ENCODE results near the gene PRICKLE4.

Gene PRICKLE4

GRCh38 chr6:41780551-41781365, at the start of gene PRICKLE4:
Gene PRICKLE4, plus strand, starts transcription at chr6:41780782. Its CDS starts 2,692 bp downstream, at chr6:41783474.
- no peak for DNase-seq (ENCODE audit: low read depth)

- DNase-seq (ENCODE audit: low read depth): no peak
These were observed 49.0 kb upstream of the PRICKLE4 start for GRCh38 chr6:41731561-41732086.

- no peak for DNase-seq (ENCODE audit: low read depth)
These were observed 48.4 kb upstream of the PRICKLE4 start for GRCh38 chr6:41732149-41732548.

GRCh38 chr6:41732591-41733359, 47.8 kb upstream of the PRICKLE4 start:
- DNase-seq (ENCODE audit: low read depth): peak; percentile 32

- no peak for DNase-seq (ENCODE audit: low read depth)
These were observed 47.2 kb upstream of the PRICKLE4 start for GRCh38 chr6:41733360-41733706.

- DNase-seq (ENCODE audit: low read depth): peak; percentile 39
These were observed 46.6 kb upstream of the PRICKLE4 start for GRCh38 chr6:41733707-41734665.

GRCh38 chr6:41734666-41735426, 45.7 kb upstream of the PRICKLE4 start:
- peak; percentile 46 for DNase-seq (ENCODE audit: low read depth)

GRCh38 chr6:41735427-41736185, 45.0 kb upstream of the PRICKLE4 start, which contains the start of gene TFEB:
Gene TFEB, minus strand, starts transcription at chr6:41735608. Its CDS starts 44,395 bp downstream, at chr6:41691213.
- DNase-seq (ENCODE audit: low read depth): peak; percentile 92

- DNase-seq (ENCODE audit: low read depth): no peak
These were observed 44.3 kb upstream of the PRICKLE4 start for GRCh38 chr6:41736186-41736733.

- no peak for DNase-seq (ENCODE audit: low read depth)
These were observed 43.6 kb upstream of the PRICKLE4 start for GRCh38 chr6:41736800-41737555.

GRCh38 chr6:41737591-41738130, 42.9 kb upstream of the PRICKLE4 start:
- DNase-seq (ENCODE audit: low read depth): no peak

GRCh38 chr6:41739041-41739440, 41.5 kb upstream of the PRICKLE4 start:
- DNase-seq (ENCODE audit: low read depth): no peak

- no peak for DNase-seq (ENCODE audit: low read depth)
These were observed 40.0 kb upstream of the PRICKLE4 start for GRCh38 chr6:41740366-41741162.

GRCh38 chr6:41741625-41742490, 38.7 kb upstream of the PRICKLE4 start:
- DNase-seq (ENCODE audit: low read depth): no peak

- no peak for DNase-seq (ENCODE audit: low read depth)
These were observed 37.0 kb upstream of the PRICKLE4 start for GRCh38 chr6:41743406-41744235.

GRCh38 chr6:41744236-41744787, 36.3 kb upstream of the PRICKLE4 start:
- no peak for DNase-seq (ENCODE audit: low read depth)

Measured in activated T-cell treated with anti-CD3 and anti-CD28 coated beads for 24 hours (primary cell).